ENCODE data around the gene PAK3.
A peak's percentile ranks its signal among the peaks of the same experiment; 100 is the strongest.

Gene PAK3

GRCh38 chrX:111159232-111159631, 63.2 kb downstream of the PAK3 start:
- TF ChIP-seq CTCF (IDR thresholded peaks at IDR 0.05; ENCODE audit: low read depth, low read length, missing control alignments) = no peak
- H3K4me3 ChIP-seq (ENCODE audit: low read depth, low read length) = no peak overlapping the region
- no peak for DNase-seq (ENCODE audit: low read depth)
- in situ Hi-C loops (cut with HindIII; ENCODE audit: low sequenced_read_pairs) = no loop called here

GRCh38 chrX:111164728-111165127, 68.7 kb downstream of the PAK3 start:
- DNase-seq (ENCODE audit: low read depth) = no peak
- in situ Hi-C loops (cut with HindIII; ENCODE audit: low sequenced_read_pairs) = no loop called here
- H3K4me3 ChIP-seq (ENCODE audit: low read depth, low read length) = no peak overlapping the region
- TF ChIP-seq CTCF (IDR thresholded peaks at IDR 0.05; ENCODE audit: low read depth, low read length, missing control alignments) = peak; percentile 45

GRCh38 chrX:111165902-111166301, 69.9 kb downstream of the PAK3 start:
- TF ChIP-seq CTCF (IDR thresholded peaks at IDR 0.05; ENCODE audit: low read depth, low read length, missing control alignments) = no peak
- no peak for DNase-seq (ENCODE audit: low read depth)
- in situ Hi-C loops (cut with HindIII; ENCODE audit: low sequenced_read_pairs) = no loop called here
- H3K4me3 ChIP-seq (ENCODE audit: low read depth, low read length) = no peak overlapping the region

- H3K4me3 ChIP-seq (ENCODE audit: low read depth, low read length) = no peak overlapping the region
- no peak for DNase-seq (ENCODE audit: low read depth)
- in situ Hi-C loops (cut with HindIII; ENCODE audit: low sequenced_read_pairs) = no loop called here
- no peak for TF ChIP-seq CTCF (IDR thresholded peaks at IDR 0.05; ENCODE audit: low read depth, low read length, missing control alignments)
Measured at GRCh38 chrX:111167334-111167733, 71.3 kb downstream of the PAK3 start.

- peak; percentile 36 for TF ChIP-seq CTCF (IDR thresholded peaks at IDR 0.05; ENCODE audit: low read depth, low read length, missing control alignments)
- no peak overlapping the region for H3K4me3 ChIP-seq (ENCODE audit: low read depth, low read length)
- peak; percentile 8 for DNase-seq (ENCODE audit: low read depth)
- in situ Hi-C loops (cut with HindIII; ENCODE audit: low sequenced_read_pairs) = no loop called here
Measured at GRCh38 chrX:111168314-111168713, 72.3 kb downstream of the PAK3 start.

GRCh38 chrX:111169141-111169540, 73.2 kb downstream of the PAK3 start:
- in situ Hi-C loops (cut with HindIII; ENCODE audit: low sequenced_read_pairs) = no loop called here
- DNase-seq (ENCODE audit: low read depth) = no peak
- TF ChIP-seq CTCF (IDR thresholded peaks at IDR 0.05; ENCODE audit: low read depth, low read length, missing control alignments) = no peak
- H3K4me3 ChIP-seq (ENCODE audit: low read depth, low read length) = no peak overlapping the region

- DNase-seq (ENCODE audit: low read depth) = no peak
- no peak for TF ChIP-seq CTCF (IDR thresholded peaks at IDR 0.05; ENCODE audit: low read depth, low read length, missing control alignments)
- no peak overlapping the region for H3K4me3 ChIP-seq (ENCODE audit: low read depth, low read length)
- in situ Hi-C loops (cut with HindIII; ENCODE audit: low sequenced_read_pairs) = no loop called here
Measured at GRCh38 chrX:111170017-111170416, 74.0 kb downstream of the PAK3 start.

Data from astrocyte of the cerebellum (primary cell).